WTC11 (cell line): ENCODE data around the gene FAM24A. TPM values are rescaled to one million over a fixed set of nuclear protein-coding genes. Genes with fewer than 3 reads are reported as not detected.
A peak's percentile ranks its signal among the peaks of the same experiment; 100 is the strongest.

Experiments used
- ATAC-seq: fragments of 200-7000 bp; cut with Tn5 transposase; 2 replicates; pipeline ENCODE4 v1.10.0; 2021; ENCODE audit warnings: mild to moderate bottlenecking, moderate library complexity
- CTCF ChIA-PET: fragments of 300-600 bp; sonication (Branson Sonifier 250); formaldehyde crosslinking; loops from one replicate; lab custom pipeline; 2021; ENCODE audit warnings: antibody characterized with exemption; lab: Charles Lee
- POLR2A ChIA-PET: fragments of 350-600 bp; sonication (Branson Sonifier 250); formaldehyde crosslinking; loops from one replicate; lab custom pipeline; 2021; ENCODE audit warnings: antibody characterized with exemption; lab: Charles Lee
- DNase-seq: peaks from one replicate; pipeline ENCODE4 v3.0.0; 2021; ENCODE audit warnings: low spot score
- H3K27ac Mint-ChIP-seq: 2 replicates; pipeline ENCODE4 v1.8.0; 2021; ENCODE audit warnings: mixed read lengths
- H3K27me3 Mint-ChIP-seq: 2 replicates; pipeline ENCODE4 v1.8.0; 2021; ENCODE audit warnings: low read depth, mild to moderate bottlenecking, moderate library complexity, mixed read lengths
- H3K36me3 Mint-ChIP-seq: 2 replicates; pipeline ENCODE4 v1.8.0; 2021; ENCODE audit warnings: mixed read lengths
- H3K4me1 Mint-ChIP-seq: 2 replicates; pipeline ENCODE4 v1.8.0; 2022; ENCODE audit warnings: mixed read lengths
- H3K4me3 Mint-ChIP-seq: 2 replicates; pipeline ENCODE4 v1.8.0; 2021; ENCODE audit warnings: mild to moderate bottlenecking, moderate library complexity, mixed read lengths
- H3K9me3 Mint-ChIP-seq: 2 replicates; pipeline ENCODE4 v1.8.0; 2021; ENCODE audit warnings: mixed read lengths
- ARID4B ChIP-seq: sonication (generic); formaldehyde crosslinking; IDR thresholded peaks from 2 replicates; pipeline ENCODE4 v1.8.0; 2023; ENCODE audit warnings: missing genetic modification reagents, mild to moderate bottlenecking, borderline replicate concordance
- ATF3 ChIP-seq: sonication (generic); formaldehyde crosslinking; conservative IDR thresholded peaks from 2 replicates; pipeline ENCODE4 v1.8.1; 2022; ENCODE audit warnings: mild to moderate bottlenecking, missing genetic modification reagents
- CREB1 ChIP-seq: sonication (generic); formaldehyde crosslinking; IDR thresholded peaks from 2 replicates; pipeline ENCODE4 v1.8.0; 2023; ENCODE audit warnings: mild to moderate bottlenecking, missing genetic modification reagents
- EMX1 ChIP-seq: fragments of 250-450 bp; sonication (Bioruptor Pico); IDR thresholded peaks from 2 replicates; pipeline ENCODE4 v1.8.0; 2021; ENCODE audit warnings: mild to moderate bottlenecking
- ESRRA ChIP-seq: sonication (generic); formaldehyde crosslinking; IDR thresholded peaks from 2 replicates; pipeline ENCODE4 v1.8.1; 2022; ENCODE audit warnings: mild to moderate bottlenecking, missing genetic modification reagents, borderline replicate concordance
- HMGA2 ChIP-seq: fragments of 250-450 bp; sonication (Bioruptor Pico); IDR thresholded peaks from 2 replicates; pipeline ENCODE4 v1.4.0; 2021; ENCODE audit warnings: mild to moderate bottlenecking, moderate library complexity
- JUN ChIP-seq: sonication (generic); formaldehyde crosslinking; IDR thresholded peaks from 2 replicates; pipeline ENCODE4 v1.8.0; 2023; ENCODE audit warnings: mild to moderate bottlenecking, missing genetic modification reagents
- MAX ChIP-seq: sonication (generic); formaldehyde crosslinking; IDR thresholded peaks from 2 replicates; pipeline ENCODE4 v1.8.0; 2022; ENCODE audit warnings: mild to moderate bottlenecking, missing genetic modification reagents
- MXD4 ChIP-seq: fragments of 250-450 bp; sonication (Bioruptor Pico); IDR thresholded peaks from 2 replicates; pipeline ENCODE4 v1.8.0; 2021; ENCODE audit warnings: mild to moderate bottlenecking, moderate library complexity, borderline replicate concordance
- NFATC4 ChIP-seq: fragments of 250-450 bp; sonication (Bioruptor Pico); IDR thresholded peaks from 2 replicates; pipeline ENCODE4 v1.9.0; 2021; ENCODE audit warnings: mild to moderate bottlenecking
- NR1H2 ChIP-seq: sonication (generic); formaldehyde crosslinking; IDR thresholded peaks from 2 replicates; pipeline ENCODE4 v1.9.0; 2021; ENCODE audit warnings: mild to moderate bottlenecking, moderate library complexity, missing genetic modification reagents
- NR3C1 ChIP-seq: sonication (generic); formaldehyde crosslinking; conservative IDR thresholded peaks from 2 replicates; pipeline ENCODE4 v1.8.1; 2023; ENCODE audit warnings: low read depth, mild to moderate bottlenecking, missing genetic modification reagents
- OVOL2 ChIP-seq: fragments of 250-450 bp; sonication (Bioruptor Pico); IDR thresholded peaks from 2 replicates; pipeline ENCODE4 v1.9.0; 2021; ENCODE audit warnings: mild to moderate bottlenecking, borderline replicate concordance
- PREB ChIP-seq: sonication (generic); formaldehyde crosslinking; IDR thresholded peaks from 2 replicates; pipeline ENCODE4 v1.8.1; 2022; ENCODE audit warnings: mild to moderate bottlenecking, missing genetic modification reagents, moderate library complexity, borderline replicate concordance
- PRRX2 ChIP-seq: fragments of 250-450 bp; sonication (Bioruptor Pico); IDR thresholded peaks from 2 replicates; pipeline ENCODE4 v1.8.0; 2021; ENCODE audit warnings: mild to moderate bottlenecking
- SMAD4 ChIP-seq: sonication (generic); formaldehyde crosslinking; IDR thresholded peaks from 2 replicates; pipeline ENCODE4 v1.8.0; 2022; ENCODE audit warnings: mild to moderate bottlenecking, missing genetic modification reagents
- SP1 ChIP-seq: sonication (generic); formaldehyde crosslinking; conservative IDR thresholded peaks from 2 replicates; pipeline ENCODE4 v1.8.1; 2022; ENCODE audit warnings: missing genetic modification reagents
- TCF7 ChIP-seq: sonication (generic); formaldehyde crosslinking; IDR thresholded peaks from 2 replicates; pipeline ENCODE4 v1.8.0; 2022; ENCODE audit warnings: mild to moderate bottlenecking, low read depth, missing genetic modification reagents, moderate library complexity
- TEAD4 ChIP-seq: sonication (generic); formaldehyde crosslinking; IDR thresholded peaks from 2 replicates; pipeline ENCODE4 v1.8.0; 2022; ENCODE audit warnings: mild to moderate bottlenecking, missing genetic modification reagents
- ZMAT4 ChIP-seq: fragments of 250-450 bp; sonication (Bioruptor Pico); IDR thresholded peaks from 2 replicates; pipeline ENCODE4 v1.9.0; 2021; ENCODE audit warnings: mild to moderate bottlenecking
- ZNF121 ChIP-seq: sonication (generic); formaldehyde crosslinking; IDR thresholded peaks from 2 replicates; pipeline ENCODE4 v1.8.0; 2023; ENCODE audit warnings: missing genetic modification reagents
- ZNF138 ChIP-seq: sonication (generic); formaldehyde crosslinking; conservative IDR thresholded peaks from 2 replicates; pipeline ENCODE4 v1.8.1; 2022; ENCODE audit warnings: mild to moderate bottlenecking, moderate library complexity, missing genetic modification reagents
- ZNF219 ChIP-seq: sonication (generic); formaldehyde crosslinking; IDR thresholded peaks from 2 replicates; pipeline ENCODE4 v1.8.0; 2023; ENCODE audit warnings: missing genetic modification reagents, mild to moderate bottlenecking, borderline replicate concordance
- ZNF263 ChIP-seq: sonication (generic); formaldehyde crosslinking; IDR thresholded peaks from 2 replicates; pipeline ENCODE4 v1.8.1; 2022; ENCODE audit warnings: low read depth, mild to moderate bottlenecking, moderate library complexity, missing genetic modification reagents
- ZNF671 ChIP-seq: fragments of 250-450 bp; sonication (Bioruptor Pico); IDR thresholded peaks from 2 replicates; pipeline ENCODE4 v1.8.0; 2021; ENCODE audit warnings: mild to moderate bottlenecking
- total RNA-seq: library from RNA; stranded (reverse); gene quantifications from 3 replicates; pipeline ENCODE4 v1.2.3, GENCODE V29; 2021

Gene FAM24A
- total RNA-seq, 1 experiment from 2014 or later = not detected

- no peak for ATAC-seq
- 0 out of 2 replicates have a peak, but pooled peaks have one; percentile 30 for TF ChIP-seq SMAD4 (CRISPR knock-in tag)
- no peak for TF ChIP-seq MAX (CRISPR knock-in tag)
- 0 out of 2 replicates have a peak, but pooled peaks have one; percentile 32 for TF ChIP-seq TEAD4 (CRISPR knock-in tag)
- TF ChIP-seq ATF3 (CRISPR knock-in tag) = no peak
- TF ChIP-seq JUN (CRISPR knock-in tag) = 0 out of 2 replicates have a peak, but pooled peaks have one; percentile 45
- no peak for TF ChIP-seq NR3C1 (CRISPR knock-in tag)
- ChIA-PET CTCF (no interaction called here), POLR2A (no interaction called here)
- Mint-ChIP-seq H3K27me3 (peaks cover 33% of the 10 kb centered on the region), H3K27ac (no peak overlapping the region), H3K36me3 (peaks cover 13% of the 10 kb centered on the region), H3K4me1 (peaks cover 65% of the 10 kb centered on the region), H3K4me3 (peak overlapping the region; percentile 77), H3K9me3 (no peaks in the 10 kb centered on the region)
- DNase-seq = no peak
Measured at GRCh38 chr10:122878799-122879338, 31.5 kb upstream of the FAM24A start.

GRCh38 chr10:122879339-122880273 is 30.8 kb upstream of the FAM24A start, which contains the start of gene FAM24B:
Gene FAM24B (minus strand): TSS chr10:122879581. CDS start chr10:122850515, 29,066 bp downstream.
- peaks cover 8% of the 10 kb centered on the region for H3K36me3 Mint-ChIP-seq
- ATAC-seq (peak; percentile 33), DNase-seq (peak; percentile 88)
- peaks cover 57% of the 10 kb centered on the region for H3K4me1 Mint-ChIP-seq
- peaks cover 33% of the 10 kb centered on the region for H3K27me3 Mint-ChIP-seq
- H3K27ac Mint-ChIP-seq = no peak within 1 kb of the TSS
- POLR2A ChIA-PET = interaction anchor here (0.7 kb wide), 1 partner anchor 74 kb away, joined by 3 read pairs; the partner anchor contains the start of gene C10orf88
- no peaks in the 10 kb centered on the region for H3K9me3 Mint-ChIP-seq
- CTCF ChIA-PET = no interaction called here
- H3K4me3 Mint-ChIP-seq = peak within 1 kb of the TSS; percentile 77
- no peak for TF ChIP-seq ZNF121 (CRISPR knock-in tag)
- no peak for TF ChIP-seq ESRRA
- no peak for TF ChIP-seq ZMAT4 (CRISPR knock-in tag)
- TF ChIP-seq HMGA2 = no peak
- TF ChIP-seq MXD4 (CRISPR knock-in tag) = no peak
- no peak for TF ChIP-seq EMX1 (CRISPR knock-in tag)
- TF ChIP-seq PREB (CRISPR knock-in tag) = no peak
- TF ChIP-seq JUN (CRISPR knock-in tag) = peak; percentile 72; the same call in 1 of the 2 replicates
- no peak for TF ChIP-seq NR3C1 (CRISPR knock-in tag)
- TF ChIP-seq SP1 (CRISPR knock-in tag) = peak; percentile 41; the same call in 1 of the 2 replicates
- TF ChIP-seq ARID4B (CRISPR knock-in tag) = peak; percentile 47; the same call in 1 of the 2 replicates
- TF ChIP-seq ZNF263 (CRISPR knock-in tag) = no peak
- TF ChIP-seq NFATC4 (CRISPR knock-in tag) = no peak
- peak; percentile 2; the same call in 1 of the 2 replicates for TF ChIP-seq ZNF219
- TF ChIP-seq TCF7 (CRISPR knock-in tag) = peak; percentile 70; the same call in 1 of the 2 replicates
- TF ChIP-seq NR1H2 = no peak
- TF ChIP-seq ZNF671 (CRISPR knock-in tag) = no peak
- no peak for TF ChIP-seq OVOL2 (CRISPR knock-in tag)
- peak; percentile 95 for TF ChIP-seq MAX (CRISPR knock-in tag)
- TF ChIP-seq PRRX2 (CRISPR knock-in tag) = no peak
- TF ChIP-seq ZNF138 (CRISPR knock-in tag) = no peak
- no peak; the same call in 1 of the 2 replicates for TF ChIP-seq CREB1
